Measurements from ENCODE around the gene SDHD.

DNA sequence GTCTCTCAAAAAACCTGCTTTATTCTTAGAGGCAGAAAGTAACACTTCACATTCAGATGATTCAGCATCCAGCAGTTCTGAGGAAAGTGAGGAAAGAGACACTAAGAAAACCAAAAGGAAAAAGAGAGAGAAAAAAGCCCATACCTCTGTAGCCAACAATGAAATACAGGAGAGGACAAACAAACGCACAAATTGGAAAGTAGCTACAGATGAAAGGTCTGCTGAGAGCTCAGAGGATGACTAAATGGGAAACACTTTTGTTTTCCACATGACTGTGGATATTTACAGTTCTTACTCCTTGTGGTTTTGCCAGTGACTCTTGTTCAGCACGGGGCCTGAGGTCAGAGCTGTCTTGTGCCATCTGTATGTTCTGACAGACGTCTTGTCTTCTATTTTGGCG lies 3.9 kb upstream of the SDHD start:
- no peak for TF ChIP-seq JUN (IDR thresholded peaks at IDR 0.05; ENCODE audit: borderline replicate concordance, insufficient read depth, insufficient read length, low read depth)
- TF ChIP-seq, protein P1, sequence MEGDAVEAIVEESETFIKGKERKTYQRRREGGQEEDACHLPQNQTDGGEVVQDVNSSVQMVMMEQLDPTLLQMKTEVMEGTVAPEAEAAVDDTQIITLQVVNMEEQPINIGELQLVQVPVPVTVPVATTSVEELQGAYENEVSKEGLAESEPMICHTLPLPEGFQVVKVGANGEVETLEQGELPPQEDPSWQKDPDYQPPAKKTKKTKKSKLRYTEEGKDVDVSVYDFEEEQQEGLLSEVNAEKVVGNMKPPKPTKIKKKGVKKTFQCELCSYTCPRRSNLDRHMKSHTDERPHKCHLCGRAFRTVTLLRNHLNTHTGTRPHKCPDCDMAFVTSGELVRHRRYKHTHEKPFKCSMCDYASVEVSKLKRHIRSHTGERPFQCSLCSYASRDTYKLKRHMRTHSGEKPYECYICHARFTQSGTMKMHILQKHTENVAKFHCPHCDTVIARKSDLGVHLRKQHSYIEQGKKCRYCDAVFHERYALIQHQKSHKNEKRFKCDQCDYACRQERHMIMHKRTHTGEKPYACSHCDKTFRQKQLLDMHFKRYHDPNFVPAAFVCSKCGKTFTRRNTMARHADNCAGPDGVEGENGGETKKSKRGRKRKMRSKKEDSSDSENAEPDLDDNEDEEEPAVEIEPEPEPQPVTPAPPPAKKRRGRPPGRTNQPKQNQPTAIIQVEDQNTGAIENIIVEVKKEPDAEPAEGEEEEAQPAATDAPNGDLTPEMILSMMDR (IDR thresholded peaks at IDR 0.05; ENCODE audit: extremely low read depth in 1 of 2, insufficient read depth in 1 of 2, low read depth in 1 of 2, low read length in 2 of 2) = no peak
- TF ChIP-seq POLR2AphosphoS5 (IDR thresholded peaks at IDR 0.05; ENCODE audit: insufficient read depth, low read depth, low read length) = no peak
